ENCODE measurements around the gene FGFR1OP2.
A peak's percentile ranks its signal among the peaks of the same experiment; 100 is the strongest.
"Not testable (repeated sequence)": the region's sequence is repeated elsewhere in the genome, so short reads cannot be mapped to it uniquely, and the experiment has no call there.

Gene FGFR1OP2

GRCh38 chr12:26940516-26941214, 2.4 kb downstream of the FGFR1OP2 start:
- DNase-seq (ENCODE audit: extremely low spot score, insufficient read length, low read depth), result no peak
- FAIRE-seq, result no peak

GRCh38 chr12:26941215-26941594, 2.9 kb downstream of the FGFR1OP2 start:
- FAIRE-seq, result peak; percentile 41
- no peak for DNase-seq (ENCODE audit: extremely low spot score, insufficient read length, low read depth)

- FAIRE-seq (no peak), DNase-seq (ENCODE audit: extremely low spot score, insufficient read length, low read depth) (no peak)
Measured at GRCh38 chr12:26948309-26948708, 10.0 kb downstream of the FGFR1OP2 start.

GRCh38 chr12:26953447-26953846, 15.2 kb downstream of the FGFR1OP2 start:
- DNase-seq (ENCODE audit: extremely low spot score, insufficient read length, low read depth) (no peak), FAIRE-seq (peak; percentile 9)

GRCh38 chr12:26954027-26954426, 15.8 kb downstream of the FGFR1OP2 start:
- DNase-seq (ENCODE audit: extremely low spot score, insufficient read length, low read depth) (no peak), FAIRE-seq (no peak)

- FAIRE-seq; DNase-seq (ENCODE audit: extremely low spot score, insufficient read length, low read depth): not testable (repeated sequence)
Measured at GRCh38 chr12:26961391-26961790, 23.1 kb downstream of the FGFR1OP2 start.

- no peak for DNase-seq (ENCODE audit: extremely low spot score, insufficient read length, low read depth)
- FAIRE-seq, result no peak
Measured at GRCh38 chr12:26961803-26962202, 23.5 kb downstream of the FGFR1OP2 start.

GRCh38 chr12:26963413-26963812, 25.1 kb downstream of the FGFR1OP2 start:
- FAIRE-seq (no peak), DNase-seq (ENCODE audit: extremely low spot score, insufficient read length, low read depth) (no peak)

- FAIRE-seq (no peak), DNase-seq (ENCODE audit: extremely low spot score, insufficient read length, low read depth) (no peak)
Measured at GRCh38 chr12:26966842-26967241, 28.6 kb downstream of the FGFR1OP2 start.

- DNase-seq (ENCODE audit: extremely low spot score, insufficient read length, low read depth) (no peak), FAIRE-seq (no peak)
Measured at GRCh38 chr12:26970136-26970535, 31.9 kb downstream of the FGFR1OP2 start.

- FAIRE-seq, result peak; percentile 92
- DNase-seq (ENCODE audit: extremely low spot score, insufficient read length, low read depth), result peak; percentile 43
Measured at GRCh38 chr12:26971963-26972362, 33.7 kb downstream of the FGFR1OP2 start.

- DNase-seq (ENCODE audit: extremely low spot score, insufficient read length, low read depth) (no peak), FAIRE-seq (no peak)
Measured at GRCh38 chr12:26976687-26977086, 38.4 kb downstream of the FGFR1OP2 start.

- FAIRE-seq, result no peak
- no peak for DNase-seq (ENCODE audit: extremely low spot score, insufficient read length, low read depth)
Measured at GRCh38 chr12:26978801-26979200, 40.5 kb downstream of the FGFR1OP2 start.

GRCh38 chr12:26979733-26980132, 41.5 kb downstream of the FGFR1OP2 start:
- DNase-seq (ENCODE audit: extremely low spot score, insufficient read length, low read depth), result no peak
- no peak for FAIRE-seq

- FAIRE-seq, result no peak
- no peak for DNase-seq (ENCODE audit: extremely low spot score, insufficient read length, low read depth)
Measured at GRCh38 chr12:26982866-26983265, 44.6 kb downstream of the FGFR1OP2 start.

GRCh38 chr12:26987634-26988424, 49.6 kb downstream of the FGFR1OP2 start:
- DNase-seq (ENCODE audit: extremely low spot score, insufficient read length, low read depth) (no peak), FAIRE-seq (no peak)

GRCh38 chr12:26988703-26989102, 50.4 kb downstream of the FGFR1OP2 start:
- DNase-seq (ENCODE audit: extremely low spot score, insufficient read length, low read depth) (no peak), FAIRE-seq (no peak)

- no peak for DNase-seq (ENCODE audit: extremely low spot score, insufficient read length, low read depth)
- no peak for FAIRE-seq
Measured at GRCh38 chr12:26989873-26990272, 51.6 kb downstream of the FGFR1OP2 start.

- FAIRE-seq, result no peak
- no peak for DNase-seq (ENCODE audit: extremely low spot score, insufficient read length, low read depth)
Measured at GRCh38 chr12:26991826-26992225, 53.6 kb downstream of the FGFR1OP2 start.

- no peak for FAIRE-seq
- DNase-seq (ENCODE audit: extremely low spot score, insufficient read length, low read depth), result no peak
Measured at GRCh38 chr12:26994109-26994508, 55.8 kb downstream of the FGFR1OP2 start.

- FAIRE-seq (no peak), DNase-seq (ENCODE audit: extremely low spot score, insufficient read length, low read depth) (no peak)
Measured at GRCh38 chr12:26995706-26996105, 57.4 kb downstream of the FGFR1OP2 start.
